Astrocyte (in vitro differentiated cells and primary cell): ENCODE data around the gene KRTAP9-4. TPM values are rescaled to one million over a fixed set of nuclear protein-coding genes. Genes with fewer than 3 reads are reported as not detected.

Experiments
- DNase-seq: peaks from one replicate; pipeline ENCODE4 v3.0.0-alpha.2; 2010; ENCODE audit warnings: low read depth
- FAIRE-seq: peaks from 2 replicates; lab custom pipeline; 2011; peaks lifted over from hg19 to GRCh38; lab: Jason Lieb, UNC
- H2AFZ ChIP-seq: 2 replicates; pipeline ENCODE4 v1.6.0; 2012; ENCODE audit warnings: low read depth, low read length, inconsistent platforms
- H3K27ac ChIP-seq: 2 replicates; pipeline ENCODE4 v1.5.1; 2011; ENCODE audit warnings: low read depth, low read length, inconsistent platforms
- H3K27me3 ChIP-seq: 2 replicates; pipeline ENCODE4 v1.6.0; 2011; ENCODE audit warnings: low read length, inconsistent platforms; ENCODE audit not compliant: insufficient read depth
- H3K36me3 ChIP-seq: 2 replicates; pipeline ENCODE4 v1.5.1; 2011; ENCODE audit warnings: low read length, inconsistent platforms; ENCODE audit not compliant: insufficient read depth
- H3K4me1 ChIP-seq: 2 replicates; pipeline ENCODE4 v1.5.1; 2011; ENCODE audit warnings: low read length, inconsistent platforms; ENCODE audit not compliant: insufficient read depth
- H3K4me2 ChIP-seq: 2 replicates; pipeline ENCODE4 v1.6.0; 2012; ENCODE audit warnings: low read length, inconsistent platforms
- H3K4me3 ChIP-seq: 2 replicates; pipeline ENCODE4 v1.5.1; 2011; ENCODE audit warnings: low read depth, mild to moderate bottlenecking, low read length, inconsistent platforms; ENCODE audit not compliant: insufficient read depth
- H3K79me2 ChIP-seq: 2 replicates; pipeline ENCODE4 v1.6.0; 2012; ENCODE audit warnings: mild to moderate bottlenecking, low read length, inconsistent platforms; ENCODE audit not compliant: insufficient read depth
- H3K9ac ChIP-seq: 2 replicates; pipeline ENCODE4 v1.6.0; 2012; ENCODE audit warnings: mild to moderate bottlenecking, low read length, inconsistent platforms
- H3K9me3 ChIP-seq: 2 replicates; pipeline ENCODE4 v1.5.1; 2012; ENCODE audit warnings: low read depth, mild to moderate bottlenecking, low read length, inconsistent platforms; ENCODE audit not compliant: insufficient read depth
- H4K20me1 ChIP-seq: 2 replicates; pipeline ENCODE4 v1.6.0; 2012; ENCODE audit warnings: low read length, inconsistent platforms; ENCODE audit not compliant: insufficient read depth
- H3K27ac Mint-ChIP-seq: one replicate; pipeline ENCODE4 v1.8.0; 2021; ENCODE audit warnings: mild to moderate bottlenecking, mixed read lengths; ENCODE audit not compliant: unreplicated experiment
- H3K27me3 Mint-ChIP-seq: one replicate; pipeline ENCODE4 v1.8.0; 2021; ENCODE audit warnings: low read depth, mixed read lengths; ENCODE audit not compliant: unreplicated experiment
- H3K36me3 Mint-ChIP-seq: one replicate; pipeline ENCODE4 v1.8.0; 2021; ENCODE audit warnings: low read depth, mixed read lengths; ENCODE audit not compliant: unreplicated experiment
- H3K4me1 Mint-ChIP-seq: one replicate; pipeline ENCODE4 v1.8.0; 2021; ENCODE audit warnings: low read depth, mixed read lengths; ENCODE audit not compliant: unreplicated experiment
- H3K4me3 Mint-ChIP-seq: one replicate; pipeline ENCODE4 v1.8.0; 2021; ENCODE audit warnings: mild to moderate bottlenecking, moderate library complexity, mixed read lengths; ENCODE audit not compliant: unreplicated experiment
- H3K9me3 Mint-ChIP-seq: one replicate; pipeline ENCODE4 v1.8.0; 2021; ENCODE audit warnings: mild to moderate bottlenecking, mixed read lengths; ENCODE audit not compliant: unreplicated experiment
- CTCF ChIP-seq: IDR thresholded peaks from 2 replicates; pipeline ENCODE4 v1.5.1; 2011; ENCODE audit warnings: low read depth, mild to moderate bottlenecking, inconsistent platforms, low read length, moderate library complexity; ENCODE audit not compliant: insufficient read depth
- EZH2 ChIP-seq: IDR thresholded peaks from 2 replicates; pipeline ENCODE4 v1.6.1; 2012; ENCODE audit warnings: mild to moderate bottlenecking, low read length, inconsistent platforms; ENCODE audit not compliant: insufficient read depth
- total RNA-seq: library from RNA; stranded (reverse); gene quantifications from 2 replicates; pipeline ENCODE4 v1.2.1, GENCODE V29; 2021

KRTAP9-4 gene
- total RNA-seq, 1 donor from 2014 or later: not detected

GRCh38 chr17:41284043-41284442 is 34.6 kb downstream of the KRTAP9-4 start:
- H3K4me2 ChIP-seq: no peak overlapping the region
- no peak overlapping the region for H3K27ac Mint-ChIP-seq

GRCh38 chr17:41284546-41284945 is 35.1 kb downstream of the KRTAP9-4 start:
- H3K4me3 Mint-ChIP-seq: no peak overlapping the region
- H3K36me3 ChIP-seq: no peaks in the 10 kb centered on the region
- TF ChIP-seq EZH2 (no peak), CTCF (no peak)
- FAIRE-seq: peak; percentile 29
- no peaks in the 10 kb centered on the region for H3K36me3 Mint-ChIP-seq
- no peak overlapping the region for H2AFZ ChIP-seq
- no peaks in the 10 kb centered on the region for H3K27me3 ChIP-seq
- H3K27ac ChIP-seq: no peak overlapping the region
- H3K4me2 ChIP-seq: no peak overlapping the region
- no peaks in the 10 kb centered on the region for H3K4me1 ChIP-seq
- no peak overlapping the region for H3K4me3 ChIP-seq
- no peak for DNase-seq
- H3K9ac ChIP-seq: no peak overlapping the region
- H3K9me3 Mint-ChIP-seq: no peaks in the 10 kb centered on the region
- no peak overlapping the region for H3K27ac Mint-ChIP-seq
- peaks cover 17% of the 10 kb centered on the region for H3K4me1 Mint-ChIP-seq
- no peaks in the 10 kb centered on the region for H3K9me3 ChIP-seq
- H4K20me1 ChIP-seq: no peaks in the 10 kb centered on the region
- H3K27me3 Mint-ChIP-seq: no peaks in the 10 kb centered on the region
- no peaks in the 10 kb centered on the region for H3K79me2 ChIP-seq

More at GRCh38 chr17:41284043-41284442, 34.6 kb downstream of the KRTAP9-4 start:
- peaks cover 17% of the 10 kb centered on the region for H3K4me1 Mint-ChIP-seq
- no peaks in the 10 kb centered on the region for H3K9me3 ChIP-seq
- FAIRE-seq (no peak), DNase-seq (peak; percentile 61)
- H3K27me3 Mint-ChIP-seq: no peaks in the 10 kb centered on the region
- no peaks in the 10 kb centered on the region for H3K79me2 ChIP-seq
- no peaks in the 10 kb centered on the region for H3K36me3 ChIP-seq
- no peaks in the 10 kb centered on the region for H3K36me3 Mint-ChIP-seq
- no peaks in the 10 kb centered on the region for H3K9me3 Mint-ChIP-seq
- H2AFZ ChIP-seq: no peak overlapping the region
- H3K27me3 ChIP-seq: no peaks in the 10 kb centered on the region
- no peak overlapping the region for H3K27ac ChIP-seq
- H3K4me1 ChIP-seq: no peaks in the 10 kb centered on the region
- H3K4me3 Mint-ChIP-seq: no peak overlapping the region
- TF ChIP-seq CTCF: no peak
- TF ChIP-seq EZH2: no peak
- no peaks in the 10 kb centered on the region for H4K20me1 ChIP-seq
- H3K4me3 ChIP-seq: no peak overlapping the region
- H3K9ac ChIP-seq: no peak overlapping the region

- H2AFZ ChIP-seq: no peak overlapping the region
- no peaks in the 10 kb centered on the region for H3K36me3 ChIP-seq
- no peaks in the 10 kb centered on the region for H4K20me1 ChIP-seq
- Mint-ChIP-seq H3K9me3 (no peaks in the 10 kb centered on the region), H3K27me3 (no peaks in the 10 kb centered on the region), H3K4me3 (no peak overlapping the region), H3K36me3 (no peaks in the 10 kb centered on the region), H3K27ac (no peak overlapping the region), H3K4me1 (peaks cover 17% of the 10 kb centered on the region)
- H3K4me1 ChIP-seq: no peaks in the 10 kb centered on the region
- DNase-seq (no peak), FAIRE-seq (no peak)
- H3K27ac ChIP-seq: no peak overlapping the region
- H3K4me3 ChIP-seq: no peak overlapping the region
- H3K79me2 ChIP-seq: no peaks in the 10 kb centered on the region
- TF ChIP-seq CTCF (no peak), EZH2 (no peak)
- H3K4me2 ChIP-seq: no peak overlapping the region
- H3K27me3 ChIP-seq: no peaks in the 10 kb centered on the region
- no peaks in the 10 kb centered on the region for H3K9me3 ChIP-seq
- H3K9ac ChIP-seq: no peak overlapping the region
Measured at GRCh38 chr17:41287050-41287449, 37.6 kb downstream of the KRTAP9-4 start.
